ENCODE results near the gene MXRA8. TPM values are rescaled to one million over a fixed set of nuclear protein-coding genes. Genes with fewer than 3 reads are reported as not detected.
A peak's percentile ranks its signal among the peaks of the same experiment; 100 is the strongest.

MXRA8 gene
- total RNA-seq, 1 donor from 2014 or later: 60.0 TPM

DNA sequence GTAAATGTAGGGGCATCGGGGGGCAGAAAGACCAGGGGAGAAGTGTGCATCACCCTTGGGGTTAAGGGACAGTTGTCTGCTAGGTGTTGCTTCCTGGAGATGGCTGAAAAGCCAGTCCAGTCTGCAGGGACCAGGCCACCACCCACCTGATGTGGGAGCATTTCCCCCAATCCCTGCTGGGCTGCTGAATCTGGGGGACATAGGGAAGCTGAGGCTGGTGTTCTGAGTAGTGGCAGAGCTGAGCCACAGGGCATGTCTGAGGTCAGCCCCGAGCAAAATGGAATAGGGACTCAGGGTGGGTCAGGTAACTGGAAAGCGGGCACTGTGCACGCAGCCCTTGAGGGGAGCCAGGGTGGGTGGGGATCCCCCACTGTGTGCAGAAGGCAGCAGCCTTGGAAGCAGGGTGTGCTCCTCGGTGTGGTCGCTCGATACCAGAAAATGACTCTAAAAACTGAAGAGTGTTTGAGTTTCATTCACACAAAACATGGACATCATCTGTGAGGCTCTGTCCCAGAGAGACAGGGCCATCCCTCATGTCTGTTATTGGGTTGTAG lies 43.2 kb upstream of the MXRA8 start:
- peak overlapping the region in 1 of 3 donors; percentile 97 for H3K9ac ChIP-seq (ENCODE audit: low read depth in 1 of 3, low read length in 3 of 3)
- no peaks in the 10 kb centered on the region for H3K27me3 ChIP-seq (ENCODE audit: control insufficient read depth in 3 of 3, insufficient read depth in 3 of 3, low read length in 3 of 3)
- H3K36me3 ChIP-seq (ENCODE audit: control insufficient read depth in 3 of 3, insufficient read depth in 3 of 3, low read length in 3 of 3): peaks cover 50 to 54% (median 53%) of the 10 kb centered on the region in 3 donors
- H3K4me1 ChIP-seq (ENCODE audit: control insufficient read depth in 3 of 3, insufficient read depth in 3 of 3, low read length in 3 of 3): peaks cover 46 to 62% (median 50%) of the 10 kb centered on the region in 3 donors
- no peak overlapping the region for H3K27ac ChIP-seq (ENCODE audit: low read depth, low read length)
- H3K9me3 ChIP-seq (ENCODE audit: control insufficient read depth in 3 of 3, low read length in 3 of 3): no peaks in the 10 kb centered on the region
- H3K4me3 ChIP-seq (ENCODE audit: low read length in 3 of 3): no peak overlapping the region

DNA sequence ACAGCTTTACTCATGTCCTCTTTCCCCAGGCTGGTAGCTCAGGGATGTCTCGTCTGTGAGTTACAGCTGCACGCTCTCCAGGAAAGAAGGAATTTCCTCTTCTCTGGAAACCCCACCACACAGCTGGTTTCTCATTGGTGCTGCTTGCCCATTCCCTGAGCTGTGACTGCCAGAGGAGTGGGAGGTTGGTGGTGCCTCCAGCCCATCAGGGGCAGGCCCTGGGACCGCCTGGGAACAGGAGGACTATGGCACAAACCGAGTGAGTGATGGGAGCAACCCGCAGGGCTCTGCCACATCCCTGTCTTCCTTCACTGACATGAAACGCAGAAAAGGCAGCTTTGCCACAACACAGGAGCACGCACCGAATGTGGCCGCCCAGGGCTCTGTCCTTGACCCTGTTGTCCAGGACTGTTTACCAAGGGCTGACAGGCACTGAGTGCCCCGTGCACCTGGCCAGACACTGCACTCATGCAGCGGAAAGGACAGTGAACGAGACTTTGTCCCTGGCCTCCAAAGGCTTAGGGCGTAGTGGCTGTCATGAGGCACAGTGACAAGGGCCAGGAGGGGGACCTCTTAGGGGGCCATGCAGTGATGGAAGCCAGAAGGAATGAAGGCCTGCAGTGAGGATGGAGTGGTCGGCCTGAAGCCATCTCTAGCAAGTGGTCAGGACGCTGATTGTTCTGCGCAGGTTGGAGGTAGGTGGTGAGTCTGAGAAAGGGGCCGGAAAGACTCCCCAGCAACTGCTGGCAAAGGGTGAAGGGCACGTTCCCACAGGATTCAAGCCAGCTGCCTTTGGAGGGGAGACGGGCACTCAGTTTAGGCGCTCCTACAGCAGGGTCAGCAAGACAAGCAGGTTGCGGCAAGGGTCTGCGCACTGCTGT lies 42.5 kb upstream of the MXRA8 start:
- peaks cover 40 to 55% (median 43%) of the 10 kb centered on the region in 3 donors for H3K4me1 ChIP-seq (ENCODE audit: control insufficient read depth in 3 of 3, insufficient read depth in 3 of 3, low read length in 3 of 3)
- peak overlapping the region; percentile 11 for H3K27ac ChIP-seq (ENCODE audit: low read depth, low read length)

GRCh38 chr1:1399872-1400575 lies 41.7 kb upstream of the MXRA8 start:
- no peaks in the 10 kb centered on the region for H3K9me3 ChIP-seq (ENCODE audit: control insufficient read depth in 3 of 3, low read length in 3 of 3)
- H3K4me3 ChIP-seq (ENCODE audit: low read length in 3 of 3): peak overlapping the region; percentile 93 to 98 (median 96)
- no peaks in the 10 kb centered on the region for H3K27me3 ChIP-seq (ENCODE audit: control insufficient read depth in 3 of 3, insufficient read depth in 3 of 3, low read length in 3 of 3)
- peaks cover 50 to 52% (median 52%) of the 10 kb centered on the region in 3 donors for H3K36me3 ChIP-seq (ENCODE audit: control insufficient read depth in 3 of 3, insufficient read depth in 3 of 3, low read length in 3 of 3)
- H3K27ac ChIP-seq (ENCODE audit: low read depth, low read length): peak overlapping the region; percentile 85
- peak overlapping the region; percentile 85 to 97 (median 93) for H3K9ac ChIP-seq (ENCODE audit: low read depth in 1 of 3, low read length in 3 of 3)
- peaks cover 38 to 54% (median 41%) of the 10 kb centered on the region in 3 donors for H3K4me1 ChIP-seq (ENCODE audit: control insufficient read depth in 3 of 3, insufficient read depth in 3 of 3, low read length in 3 of 3)

More for the DNA sequence above, 42.5 kb upstream of the MXRA8 start:
- Histone ChIP-seq H3K27me3 (ENCODE audit: control insufficient read depth in 3 of 3, insufficient read depth in 3 of 3, low read length in 3 of 3) (no peaks in the 10 kb centered on the region), H3K4me3 (ENCODE audit: low read length in 3 of 3) (peak overlapping the region; percentile 93 to 98 (median 96)), H3K9ac (ENCODE audit: low read depth in 1 of 3, low read length in 3 of 3) (peak overlapping the region; percentile 85 to 97 (median 93)), H3K9me3 (ENCODE audit: control insufficient read depth in 3 of 3, low read length in 3 of 3) (no peaks in the 10 kb centered on the region), H3K36me3 (ENCODE audit: control insufficient read depth in 3 of 3, insufficient read depth in 3 of 3, low read length in 3 of 3) (peaks cover 50 to 52% (median 51%) of the 10 kb centered on the region in 3 donors)

GRCh38 chr1:1399187-1399871 lies 41.0 kb upstream of the MXRA8 start, which contains the start of gene CCNL2:
Gene CCNL2, minus strand, starts transcription at chr1:1399335. Its CDS starts 29 bp downstream, at chr1:1399306.
- H3K27ac ChIP-seq (ENCODE audit: low read depth, low read length): peak within 1 kb of the TSS; percentile 85
- H3K36me3 ChIP-seq (ENCODE audit: control insufficient read depth in 3 of 3, insufficient read depth in 3 of 3, low read length in 3 of 3): peaks cover 46 to 51% (median 50%) of the 10 kb centered on the region in 3 donors
- H3K4me3 ChIP-seq (ENCODE audit: low read length in 3 of 3): peak within 1 kb of the TSS; percentile 93 to 98 (median 96)
- peak within 1 kb of the TSS; percentile 91 to 97 (median 93) for H3K9ac ChIP-seq (ENCODE audit: low read depth in 1 of 3, low read length in 3 of 3)
- H3K4me1 ChIP-seq (ENCODE audit: control insufficient read depth in 3 of 3, insufficient read depth in 3 of 3, low read length in 3 of 3): peaks cover 40 to 53% (median 45%) of the 10 kb centered on the region in 3 donors
- H3K27me3 ChIP-seq (ENCODE audit: control insufficient read depth in 3 of 3, insufficient read depth in 3 of 3, low read length in 3 of 3): no peaks in the 10 kb centered on the region
- H3K9me3 ChIP-seq (ENCODE audit: control insufficient read depth in 3 of 3, low read length in 3 of 3): no peaks in the 10 kb centered on the region

GRCh38 chr1:1398677-1399186 lies 40.4 kb upstream of the MXRA8 start:
- H3K9ac ChIP-seq (ENCODE audit: low read depth in 1 of 3, low read length in 3 of 3): peak overlapping the region; percentile 89 to 97 (median 91)
- H3K9me3 ChIP-seq (ENCODE audit: control insufficient read depth in 3 of 3, low read length in 3 of 3): no peaks in the 10 kb centered on the region
- peak overlapping the region; percentile 85 for H3K27ac ChIP-seq (ENCODE audit: low read depth, low read length)
- H3K36me3 ChIP-seq (ENCODE audit: control insufficient read depth in 3 of 3, insufficient read depth in 3 of 3, low read length in 3 of 3): peaks cover 50 to 56% (median 52%) of the 10 kb centered on the region in 3 donors
- H3K27me3 ChIP-seq (ENCODE audit: control insufficient read depth in 3 of 3, insufficient read depth in 3 of 3, low read length in 3 of 3): no peaks in the 10 kb centered on the region
- peak overlapping the region; percentile 86 to 94 (median 93) for H3K4me3 ChIP-seq (ENCODE audit: low read length in 3 of 3)
- H3K4me1 ChIP-seq (ENCODE audit: control insufficient read depth in 3 of 3, insufficient read depth in 3 of 3, low read length in 3 of 3): peaks cover 40 to 54% (median 48%) of the 10 kb centered on the region in 3 donors

DNA sequence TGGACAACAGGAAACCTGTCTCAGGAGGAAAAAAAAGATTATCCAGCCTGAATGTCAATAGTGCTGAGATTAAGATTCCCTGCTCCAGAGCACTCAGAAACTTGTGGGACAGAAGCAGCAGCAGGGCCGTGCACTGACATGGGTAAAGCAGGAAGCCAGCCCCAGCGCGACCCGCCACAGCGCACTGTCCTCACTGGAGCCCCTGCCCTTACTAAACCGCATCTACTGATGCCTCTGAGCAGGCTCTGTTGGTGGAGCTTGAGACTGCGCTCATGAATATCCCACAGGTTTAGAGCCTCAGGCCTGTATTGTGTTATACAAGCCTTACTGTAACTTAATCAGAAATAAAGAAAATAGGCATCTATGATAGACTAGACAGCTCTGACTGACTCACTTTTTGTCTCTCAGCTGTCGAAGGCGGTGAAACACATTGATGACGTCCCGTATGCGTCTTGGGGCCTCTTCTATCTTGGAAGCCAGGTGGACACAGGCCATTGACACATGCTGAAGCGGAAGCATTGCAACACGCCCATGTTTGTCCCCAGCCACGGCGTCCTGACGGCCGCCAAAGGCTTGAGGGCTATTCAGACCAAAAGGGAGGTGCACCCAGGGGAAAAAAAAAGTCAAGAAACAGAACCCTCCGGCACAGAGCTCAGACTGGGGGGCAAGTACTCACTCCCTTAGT lies 39.6 kb upstream of the MXRA8 start:
- no peaks in the 10 kb centered on the region for H3K9me3 ChIP-seq (ENCODE audit: control insufficient read depth in 3 of 3, low read length in 3 of 3)
- peak overlapping the region; percentile 85 for H3K27ac ChIP-seq (ENCODE audit: low read depth, low read length)
- no peaks in the 10 kb centered on the region for H3K27me3 ChIP-seq (ENCODE audit: control insufficient read depth in 3 of 3, insufficient read depth in 3 of 3, low read length in 3 of 3)
- H3K36me3 ChIP-seq (ENCODE audit: control insufficient read depth in 3 of 3, insufficient read depth in 3 of 3, low read length in 3 of 3): peaks cover 54 to 64% (median 55%) of the 10 kb centered on the region in 3 donors
- peak overlapping the region; percentile 86 to 94 (median 93) for H3K4me3 ChIP-seq (ENCODE audit: low read length in 3 of 3)
- peaks cover 43 to 62% (median 55%) of the 10 kb centered on the region in 3 donors for H3K4me1 ChIP-seq (ENCODE audit: control insufficient read depth in 3 of 3, insufficient read depth in 3 of 3, low read length in 3 of 3)
- H3K9ac ChIP-seq (ENCODE audit: low read depth in 1 of 3, low read length in 3 of 3): peak overlapping the region; percentile 89 to 97 (median 91)

DNA sequence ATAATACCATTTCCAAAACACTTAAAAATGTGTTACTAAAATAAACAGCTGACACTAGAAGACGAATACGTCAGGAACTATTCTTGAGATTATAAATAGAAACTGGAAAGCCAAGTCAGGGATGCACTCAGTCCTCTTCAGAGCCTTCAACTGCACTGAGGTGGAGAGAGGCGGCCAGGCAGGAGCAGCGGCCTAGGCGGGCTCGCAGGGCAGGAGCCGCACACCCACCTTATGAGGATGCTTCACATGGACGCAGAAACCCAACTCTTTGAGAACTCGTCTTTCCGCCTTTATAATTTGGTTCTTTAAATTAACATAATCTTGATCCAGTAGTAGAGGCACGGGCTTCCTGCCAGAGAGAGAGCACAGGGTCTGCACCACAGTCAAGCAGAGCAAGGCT lies 36.8 kb upstream of the MXRA8 start:
- peak overlapping the region in 1 of 3 donors; percentile 45 for H3K9ac ChIP-seq (ENCODE audit: low read depth in 1 of 3, low read length in 3 of 3)
- no peak overlapping the region for H3K27ac ChIP-seq (ENCODE audit: low read depth, low read length)
- H3K9me3 ChIP-seq (ENCODE audit: control insufficient read depth in 3 of 3, low read length in 3 of 3): no peaks in the 10 kb centered on the region
- H3K4me1 ChIP-seq (ENCODE audit: control insufficient read depth in 3 of 3, insufficient read depth in 3 of 3, low read length in 3 of 3): peaks cover 38 to 45% (median 43%) of the 10 kb centered on the region in 3 donors
- peak overlapping the region in 1 of 3 donors; percentile 29 for H3K4me3 ChIP-seq (ENCODE audit: low read length in 3 of 3)
- peaks cover 58 to 69% (median 64%) of the 10 kb centered on the region in 3 donors for H3K36me3 ChIP-seq (ENCODE audit: control insufficient read depth in 3 of 3, insufficient read depth in 3 of 3, low read length in 3 of 3)
- no peaks in the 10 kb centered on the region for H3K27me3 ChIP-seq (ENCODE audit: control insufficient read depth in 3 of 3, insufficient read depth in 3 of 3, low read length in 3 of 3)

GRCh38 chr1:1394116-1394515 lies 35.8 kb upstream of the MXRA8 start:
- Histone ChIP-seq H3K36me3 (ENCODE audit: control insufficient read depth in 3 of 3, insufficient read depth in 3 of 3, low read length in 3 of 3) (peaks cover 69 to 79% (median 73%) of the 10 kb centered on the region in 3 donors), H3K4me3 (ENCODE audit: low read length in 3 of 3) (no peak overlapping the region), H3K4me1 (ENCODE audit: control insufficient read depth in 3 of 3, insufficient read depth in 3 of 3, low read length in 3 of 3) (peaks cover 33 to 38% (median 38%) of the 10 kb centered on the region in 3 donors), H3K27me3 (ENCODE audit: control insufficient read depth in 3 of 3, insufficient read depth in 3 of 3, low read length in 3 of 3) (no peaks in the 10 kb centered on the region), H3K9me3 (ENCODE audit: control insufficient read depth in 3 of 3, low read length in 3 of 3) (no peaks in the 10 kb centered on the region), H3K27ac (ENCODE audit: low read depth, low read length) (peak overlapping the region; percentile 19), H3K9ac (ENCODE audit: low read depth in 1 of 3, low read length in 3 of 3) (no peak overlapping the region)
